GM12878 (cell line): ENCODE measurements around the gene PRR18. TPM values are rescaled to one million over a fixed set of nuclear protein-coding genes. Genes with fewer than 3 reads are reported as not detected.

Source experiments
- BCLAF1 ChIP-seq: fragments of 450-650 bp; IDR thresholded peaks from 2 replicates; pipeline ENCODE4 v1.6.1; 2017; ENCODE audit warnings: antibody characterized with exemption, mild to moderate bottlenecking, moderate library complexity
- CHD4 ChIP-seq: fragments of 200-600 bp; sonication (generic); IDR thresholded peaks from 2 replicates; pipeline ENCODE4 v1.6.1; 2016; ENCODE audit warnings: mild to moderate bottlenecking
- ELK1 ChIP-seq: IDR thresholded peaks from 2 replicates; pipeline ENCODE4 v1.6.1; 2012; ENCODE audit warnings: low read depth, low read length, improper control_type of control experiment
- HDAC2 ChIP-seq: fragments of 200-600 bp; sonication (generic); IDR thresholded peaks from 2 replicates; pipeline ENCODE4 v1.6.1; 2017
- KAT2A ChIP-seq: conservative IDR thresholded peaks from 2 replicates; pipeline ENCODE4 v1.6.1; 2011; ENCODE audit warnings: low read depth, low read length; ENCODE audit not compliant: control insufficient read depth
- PRDM15 ChIP-seq: fragments of 450-650 bp; formaldehyde crosslinking; IDR thresholded peaks from 2 replicates; pipeline ENCODE4 v1.4.0; 2020; ENCODE audit warnings: mild to moderate bottlenecking, moderate library complexity
- REST ChIP-seq: IDR thresholded peaks from 2 replicates; pipeline ENCODE4 v1.6.1; 2012; ENCODE audit warnings: mild to moderate bottlenecking, low read depth, low read length
- ZBTB4 ChIP-seq: fragments of 450-650 bp; formaldehyde crosslinking; IDR thresholded peaks from 2 replicates; pipeline ENCODE4 v1.4.0; 2022; ENCODE audit warnings: mild to moderate bottlenecking, moderate library complexity
- ZNF384 ChIP-seq: IDR thresholded peaks from 2 replicates; pipeline ENCODE4 v1.6.1; 2012; ENCODE audit warnings: low read depth, mild to moderate bottlenecking, low read length, improper control_type of control experiment, borderline replicate concordance
- ZSCAN29 ChIP-seq: fragments of 450-650 bp; IDR thresholded peaks from 2 replicates; pipeline ENCODE4 v1.6.1; 2017; ENCODE audit warnings: mild to moderate bottlenecking, moderate library complexity
- polyA plus RNA-seq, 11 experiments: library from polyadenylated mRNA; depleted of rRNA in 4 of 11; unstranded in 6 of 11; stranded (reverse) in 5 of 11; fragments of >200 nt; fragmentation: Nextera tagmentation in 4 of 11; fragmentation: Illumina TruSeq in 1 of 11; extraction: Ambion mirVana in 4 of 11; extraction: Trizol in 1 of 11; gene quantifications; 1 replicate in 1 of 11; 2 replicates in 10 of 11; pipeline versions ENCODE4 v1.2.1 to v1.2.3, GENCODE V29; 2011 to 2016; ENCODE audit warnings: inconsistent platforms in 2 of 11, missing spikeins in 2 of 11, low read depth in 1 of 11
- total RNA-seq, 4 experiments: library from RNA; depleted of rRNA in 3 of 4; stranded (reverse); fragments of >200 nt in 3 of 4; fragmentation: Illumina TruSeq in 1 of 4; extraction: Trizol in 1 of 4; gene quantifications; 2 replicates each; pipeline versions ENCODE4 v1.2.1 to v1.2.3, GENCODE V29; 2013 to 2021

The PRR18 gene
- total and polyA plus RNA-seq, 10 of the 15 experiments (the other 5 are each of a cell fraction or from before 2014, with no cell fraction given), result 0.13 to 8.2 (median 1.6) TPM

- no peak for TF ChIP-seq REST
- no peak for TF ChIP-seq ELK1
- no peak for TF ChIP-seq CHD4
- no peak for TF ChIP-seq ZNF384
- no peak for TF ChIP-seq HDAC2
- no peak for TF ChIP-seq BCLAF1
- no peak for TF ChIP-seq PRDM15 (CRISPR knock-in tag)
- TF ChIP-seq ZSCAN29, result no peak
- TF ChIP-seq KAT2A, result no peak
- TF ChIP-seq ZBTB4, result no peak
Observed at GRCh38 chr6:166325383-166326042, 17.3 kb upstream of the PRR18 start (continued).
